ENCODE results near the gene DUSP15. TPM values are rescaled to one million over a fixed set of nuclear protein-coding genes. Genes with fewer than 3 reads are reported as not detected.

DUSP15 gene
- total and polyA plus RNA-seq, 2 experiments from 2014 or later = 7.2 to 20.3 TPM

Other genes starting within 250 kb of the DUSP15 start
- not detected in 2 replicates for gene COX4I2, start 232.6 kb downstream of the DUSP15 start, total RNA-seq
- gene COX4I2, start 232.6 kb downstream of the DUSP15 start, polyA plus RNA-seq = 0.81 and 0.97 TPM in 2 replicates
- gene BCL2L1, start 147.7 kb downstream of the DUSP15 start, total RNA-seq = 74.6 and 81.2 TPM in 2 replicates
- gene BCL2L1, start 147.7 kb downstream of the DUSP15 start, polyA plus RNA-seq = 37.8 and 40.5 TPM in 2 replicates
- gene TPX2, start 131.2 kb downstream of the DUSP15 start, total RNA-seq = 15.2 and 120 TPM in 2 replicates
- gene TPX2, start 131.2 kb downstream of the DUSP15 start, polyA plus RNA-seq = 12.3 and 91.0 TPM in 2 replicates
- 0.15 TPM in 1 of 2 replicates, not detected in the other for gene MYLK2, start 51.2 kb downstream of the DUSP15 start, total RNA-seq
- gene MYLK2, start 51.2 kb downstream of the DUSP15 start, polyA plus RNA-seq = 0.26 TPM in 1 of 2 replicates, not detected in the other
- 0.07 and 0.83 TPM in 2 replicates for gene FOXS1, start 24.9 kb downstream of the DUSP15 start, total RNA-seq
- gene FOXS1, start 24.9 kb downstream of the DUSP15 start, polyA plus RNA-seq = 0.23 TPM in 1 of 2 replicates, not detected in the other
- 0.15 TPM in 1 of 2 replicates, not detected in the other for gene TTLL9, start 107 bp upstream of the DUSP15 start, total RNA-seq
- gene TTLL9, start 107 bp upstream of the DUSP15 start, polyA plus RNA-seq = 0.09 and 0.47 TPM in 2 replicates
- 12.6 and 14.4 TPM in 2 replicates for gene PDRG1, start 81.5 kb upstream of the DUSP15 start, total RNA-seq
- gene PDRG1, start 81.5 kb upstream of the DUSP15 start, polyA plus RNA-seq = 38.6 and 45.2 TPM in 2 replicates
- 0.03 and 0.04 TPM in 2 replicates for gene XKR7, start 97.6 kb upstream of the DUSP15 start, total RNA-seq
- gene XKR7, start 97.6 kb upstream of the DUSP15 start, polyA plus RNA-seq = 0.02 TPM in 1 of 2 replicates, not detected in the other
- gene CCM2L, start 139.9 kb upstream of the DUSP15 start, total RNA-seq = 0.69 and 0.92 TPM in 2 replicates
- 0.35 and 0.79 TPM in 2 replicates for gene CCM2L, start 139.9 kb upstream of the DUSP15 start, polyA plus RNA-seq
- gene HCK, start 181.7 kb upstream of the DUSP15 start, total RNA-seq = not detected in 2 replicates
- gene HCK, start 181.7 kb upstream of the DUSP15 start, polyA plus RNA-seq = not detected in 2 replicates
- gene TM9SF4, start 239.2 kb upstream of the DUSP15 start, total RNA-seq = 38.9 and 52.5 TPM in 2 replicates
- 54.6 and 71.3 TPM in 2 replicates for gene TM9SF4, start 239.2 kb upstream of the DUSP15 start, polyA plus RNA-seq